ENCODE data around the gene ATIC. TPM values are rescaled to one million over a fixed set of nuclear protein-coding genes. Genes with fewer than 3 reads are reported as not detected.
"Not testable (repeated sequence)": the region's sequence is repeated elsewhere in the genome, so short reads cannot be mapped to it uniquely, and the experiment has no call there.

The ATIC gene
- total RNA-seq, 4 donors from 2014 or later, result 29.4 to 42.7 (median 38.6) TPM

DNA sequence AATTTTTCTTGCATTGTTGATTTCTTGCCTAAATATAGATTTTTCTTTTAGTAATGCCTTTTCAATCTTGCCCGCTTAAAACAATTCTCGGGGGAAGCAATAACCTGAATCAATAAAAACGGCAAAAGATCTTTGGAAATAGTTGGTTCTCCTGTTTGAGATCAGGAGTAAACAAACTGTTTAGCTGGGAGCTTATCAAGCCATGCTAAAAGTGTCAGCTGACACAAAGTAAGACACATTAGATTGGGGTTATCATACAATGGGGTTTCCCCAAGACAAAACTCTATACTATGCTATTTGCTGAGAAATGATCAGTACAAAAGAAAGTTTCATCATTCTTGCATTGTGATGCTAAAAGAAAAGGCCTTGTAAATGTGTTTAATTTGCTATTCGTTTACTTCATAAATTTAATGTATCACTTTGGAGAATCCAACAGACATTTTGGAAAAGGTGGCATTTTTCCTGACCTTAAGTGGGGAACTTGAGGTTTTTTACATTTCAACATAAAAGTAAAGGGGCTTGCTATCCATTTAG lies 46.5 kb downstream of the ATIC start:
- no peaks in the 10 kb centered on the region for H3K4me1 ChIP-seq
- DNase-seq, result no peak
- no peak overlapping the region for H3K4me3 ChIP-seq
- H3K27ac ChIP-seq, result no peak overlapping the region
- H3K9me3 ChIP-seq, result no peaks in the 10 kb centered on the region
- intact Hi-C loops (cut with DNase I), result no loop called here
- WGBS, 2 donors, result 87 to 94% methylated on average over 4 of the region's 4 CpGs
- TF ChIP-seq, protein P1, sequence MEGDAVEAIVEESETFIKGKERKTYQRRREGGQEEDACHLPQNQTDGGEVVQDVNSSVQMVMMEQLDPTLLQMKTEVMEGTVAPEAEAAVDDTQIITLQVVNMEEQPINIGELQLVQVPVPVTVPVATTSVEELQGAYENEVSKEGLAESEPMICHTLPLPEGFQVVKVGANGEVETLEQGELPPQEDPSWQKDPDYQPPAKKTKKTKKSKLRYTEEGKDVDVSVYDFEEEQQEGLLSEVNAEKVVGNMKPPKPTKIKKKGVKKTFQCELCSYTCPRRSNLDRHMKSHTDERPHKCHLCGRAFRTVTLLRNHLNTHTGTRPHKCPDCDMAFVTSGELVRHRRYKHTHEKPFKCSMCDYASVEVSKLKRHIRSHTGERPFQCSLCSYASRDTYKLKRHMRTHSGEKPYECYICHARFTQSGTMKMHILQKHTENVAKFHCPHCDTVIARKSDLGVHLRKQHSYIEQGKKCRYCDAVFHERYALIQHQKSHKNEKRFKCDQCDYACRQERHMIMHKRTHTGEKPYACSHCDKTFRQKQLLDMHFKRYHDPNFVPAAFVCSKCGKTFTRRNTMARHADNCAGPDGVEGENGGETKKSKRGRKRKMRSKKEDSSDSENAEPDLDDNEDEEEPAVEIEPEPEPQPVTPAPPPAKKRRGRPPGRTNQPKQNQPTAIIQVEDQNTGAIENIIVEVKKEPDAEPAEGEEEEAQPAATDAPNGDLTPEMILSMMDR (IDR thresholded peaks at IDR 0.05), result no peak
- no peak for TF ChIP-seq POLR2A (IDR thresholded peaks at IDR 0.05)
- peaks cover 0 to 42% (median 0%) of the 10 kb centered on the region in 3 donors for H3K36me3 ChIP-seq
- no peaks in the 10 kb centered on the region for H3K27me3 ChIP-seq

DNA sequence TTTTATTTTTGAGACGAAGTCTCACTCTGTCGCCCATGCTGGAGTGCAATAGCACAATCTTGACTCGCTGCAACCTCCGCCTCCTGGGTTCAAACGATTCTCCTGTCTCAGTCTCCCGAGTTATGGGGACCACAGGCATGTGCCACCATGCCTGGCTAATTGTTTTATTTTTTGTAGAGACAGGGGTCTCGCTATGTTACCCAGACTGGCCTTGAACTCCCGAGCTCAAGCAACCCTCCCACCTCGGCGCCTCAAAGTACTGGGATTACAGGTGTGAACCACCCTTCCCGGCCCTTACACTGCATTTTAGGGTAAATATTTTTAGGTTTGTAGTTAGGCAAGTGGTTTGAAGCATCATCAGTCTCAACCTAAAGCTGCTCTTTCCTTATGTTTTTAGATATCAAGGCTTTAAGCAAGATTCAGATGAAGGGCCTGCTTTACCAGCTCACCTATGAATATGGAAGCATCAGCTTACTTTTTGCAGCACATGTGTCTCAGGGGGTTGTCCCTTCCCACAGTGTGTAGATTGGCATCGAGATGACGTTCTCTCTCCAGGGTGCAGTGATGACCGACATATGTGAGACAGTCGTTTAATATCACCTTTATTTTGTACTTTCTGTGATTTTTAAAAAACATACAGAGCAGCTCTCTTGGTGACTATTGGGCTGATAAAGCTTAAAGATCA lies 47.2 kb downstream of the ATIC start:
- Histone ChIP-seq H3K9me3 (no peaks in the 10 kb centered on the region), H3K27me3 (no peaks in the 10 kb centered on the region), H3K4me1 (no peaks in the 10 kb centered on the region), H3K27ac (no peak overlapping the region), H3K36me3 (peaks cover 0 to 49% (median 0%) of the 10 kb centered on the region in 3 donors), H3K4me3 (no peak overlapping the region)
- 91 to 93% methylated on average over 15 of the region's 15 CpGs for WGBS, 2 donors
- DNase-seq, result no peak
- intact Hi-C loops (cut with DNase I), result no loop called here
- TF ChIP-seq, protein P1 (IDR thresholded peaks at IDR 0.05), result no peak
- TF ChIP-seq POLR2A (IDR thresholded peaks at IDR 0.05), result no peak

DNA sequence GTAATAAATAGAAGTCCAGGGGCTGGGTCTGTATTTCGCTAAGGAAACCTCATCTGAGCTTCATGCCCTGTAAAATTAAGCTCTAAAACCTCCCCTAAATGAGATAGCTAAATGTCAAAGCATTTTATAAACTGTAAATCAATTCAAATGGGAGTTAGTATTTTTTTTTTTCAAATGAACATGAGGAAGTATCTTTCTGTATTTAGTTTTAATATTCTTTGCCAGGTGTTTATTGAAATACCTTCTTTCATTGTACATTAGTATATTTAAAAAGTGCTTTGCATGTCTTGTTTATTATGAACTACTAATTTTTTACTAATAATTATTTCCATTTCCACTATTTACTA lies 47.7 kb downstream of the ATIC start:
- no peaks in the 10 kb centered on the region for H3K4me1 ChIP-seq
- H3K27me3 ChIP-seq, result no peaks in the 10 kb centered on the region
- peaks cover 0 to 54% (median 0%) of the 10 kb centered on the region in 3 donors for H3K36me3 ChIP-seq
- TF ChIP-seq POLR2A (IDR thresholded peaks at IDR 0.05), result no peak
- TF ChIP-seq, protein P1 (IDR thresholded peaks at IDR 0.05), result no peak
- no peaks in the 10 kb centered on the region for H3K9me3 ChIP-seq
- WGBS, 2 donors, result 87 to 100% methylated on average over 1 of the region's 1 CpG
- H3K4me3 ChIP-seq, result no peak overlapping the region
- no peak overlapping the region for H3K27ac ChIP-seq
- no peak for DNase-seq
- intact Hi-C loops (cut with DNase I), result no loop called here

DNA sequence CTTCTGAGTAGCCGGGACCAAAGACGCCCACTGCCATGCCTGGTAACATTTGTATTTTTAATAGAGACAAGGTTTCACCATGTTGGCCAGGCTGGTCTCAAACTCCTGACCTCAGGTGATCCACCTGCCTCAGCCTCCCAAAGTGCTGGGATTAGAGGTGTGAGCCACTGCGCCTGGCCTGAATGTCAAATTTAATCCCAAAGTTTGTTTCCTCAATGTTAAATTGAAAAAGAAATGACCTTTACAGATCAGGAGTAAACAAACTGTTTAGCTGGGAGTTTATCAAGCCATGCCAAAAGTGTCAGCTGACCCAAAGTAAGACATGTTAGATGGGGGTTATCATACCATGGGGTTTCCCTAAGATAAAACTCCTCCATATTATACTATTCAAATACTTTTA lies 48.2 kb downstream of the ATIC start:
- H3K9me3 ChIP-seq; H3K27me3 ChIP-seq; H3K27ac ChIP-seq; H3K4me3 ChIP-seq; DNase-seq; H3K4me1 ChIP-seq; intact Hi-C loops (cut with DNase I): not testable (repeated sequence)
- 93 to 96% methylated on average over 3 of the region's 3 CpGs for WGBS, 2 donors
- H3K36me3 ChIP-seq, result peaks cover 0 to 59% (median 0%) of the 10 kb centered on the region in 3 donors

DNA sequence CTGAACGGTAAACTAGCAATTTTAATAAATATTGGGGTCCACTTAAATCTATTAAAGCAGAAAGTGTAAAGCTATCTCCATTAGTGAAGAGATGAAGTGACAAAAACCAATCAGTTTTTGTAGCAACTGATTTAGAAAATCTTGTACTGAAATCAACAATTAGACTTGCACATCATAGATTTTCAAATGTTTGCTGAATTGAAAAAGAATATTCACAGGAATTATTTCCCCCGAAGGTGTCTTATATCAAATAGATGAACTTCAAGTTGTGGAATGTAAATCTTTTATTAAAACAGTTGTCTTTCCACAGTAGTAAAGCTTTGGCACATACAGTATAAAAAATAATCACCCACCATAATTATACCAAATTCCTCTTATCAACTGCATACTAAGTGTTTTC lies 48.7 kb downstream of the ATIC start:
- Histone ChIP-seq H3K4me3 (no peak overlapping the region), H3K9me3 (no peaks in the 10 kb centered on the region), H3K27me3 (no peaks in the 10 kb centered on the region), H3K4me1 (no peaks in the 10 kb centered on the region), H3K27ac (no peak overlapping the region), H3K36me3 (peaks cover 0 to 65% (median 0%) of the 10 kb centered on the region in 3 donors)
- 83 to 90% methylated on average over 2 of the region's 2 CpGs for WGBS, 2 donors
- TF ChIP-seq, protein P1 (IDR thresholded peaks at IDR 0.05), result no peak
- no peak for TF ChIP-seq POLR2A (IDR thresholded peaks at IDR 0.05)
- intact Hi-C loops (cut with DNase I), result no loop called here
- no peak for DNase-seq
